H9 (cell line): ENCODE measurements around the gene GALNT9. TPM values are rescaled to one million over a fixed set of nuclear protein-coding genes. Genes with fewer than 3 reads are reported as not detected.
"Not testable (repeated sequence)": the region's sequence is repeated elsewhere in the genome, so short reads cannot be mapped to it uniquely, and the experiment has no call there.

ENCODE experiments used
- DNase-seq: peaks from one replicate; pipeline ENCODE4 v3.0.0-alpha.2; 2017
- H2AFZ ChIP-seq: one replicate; pipeline ENCODE4 v1.6.1; 2013; ENCODE audit warnings: mild to moderate bottlenecking, low read length, control low read depth, moderate library complexity
- H2AK5ac ChIP-seq: 2 replicates; pipeline ENCODE4 v1.6.1; 2013; ENCODE audit warnings: low read length, control low read depth, mixed read lengths; ENCODE audit not compliant: insufficient read length
- H2BK120ac ChIP-seq: one replicate; pipeline ENCODE4 v1.6.1; 2013; ENCODE audit warnings: low read depth, mild to moderate bottlenecking, low read length, control low read depth, inconsistent platforms; ENCODE audit not compliant: poor library complexity, severe bottlenecking
- H2BK12ac ChIP-seq: 2 replicates; pipeline ENCODE4 v1.6.1; 2013; ENCODE audit warnings: low read length, control low read depth, mixed read lengths, low read depth; ENCODE audit not compliant: insufficient read length
- H2BK15ac ChIP-seq: 2 replicates; pipeline ENCODE4 v1.6.1; 2013; ENCODE audit warnings: low read depth, low read length, control low read depth
- H2BK20ac ChIP-seq: one replicate; pipeline ENCODE4 v1.6.1; 2013; ENCODE audit warnings: low read depth, mild to moderate bottlenecking, low read length, control low read depth, inconsistent platforms; ENCODE audit not compliant: poor library complexity, severe bottlenecking
- H2BK5ac ChIP-seq: 2 replicates; pipeline ENCODE4 v1.6.1; 2013; ENCODE audit warnings: low read length, control low read depth, mixed read lengths; ENCODE audit not compliant: insufficient read length
- H3K14ac ChIP-seq: 2 replicates; pipeline ENCODE4 v1.6.1; 2013; ENCODE audit warnings: low read length, control low read depth; ENCODE audit not compliant: insufficient read depth
- H3K18ac ChIP-seq: 2 replicates; pipeline ENCODE4 v1.6.1; 2013; ENCODE audit warnings: low read depth, mild to moderate bottlenecking, mixed read lengths, low read length, control low read depth; ENCODE audit not compliant: insufficient read length
- H3K23ac ChIP-seq: 2 replicates; pipeline ENCODE4 v1.6.1; 2013; ENCODE audit warnings: low read length, control low read depth, mixed read lengths, low read depth; ENCODE audit not compliant: insufficient read length
- H3K23me2 ChIP-seq: 2 replicates; pipeline ENCODE4 v1.6.1; 2013; ENCODE audit warnings: low read depth, mild to moderate bottlenecking, mixed read lengths, low read length, control low read depth; ENCODE audit not compliant: insufficient read length, poor library complexity, severe bottlenecking
- H3K27ac ChIP-seq: 2 replicates; pipeline ENCODE4 v1.5.1; 2013; ENCODE audit warnings: low read length, control low read depth, mixed read lengths, low read depth; ENCODE audit not compliant: insufficient read length
- H3K27me3 ChIP-seq: 2 replicates; pipeline ENCODE4 v1.6.1; 2013; ENCODE audit warnings: low read length, control low read depth, inconsistent platforms; ENCODE audit not compliant: insufficient read depth
- H3K4ac ChIP-seq: 2 replicates; pipeline ENCODE4 v1.6.1; 2013; ENCODE audit warnings: low read depth, mild to moderate bottlenecking, control low read depth, inconsistent platforms, low read length, moderate library complexity
- H3K4me1 ChIP-seq: 2 replicates; pipeline ENCODE4 v1.6.1; 2013; ENCODE audit warnings: low read length, control low read depth, inconsistent platforms; ENCODE audit not compliant: insufficient read depth
- H3K4me2 ChIP-seq: 2 replicates; pipeline ENCODE4 v1.6.1; 2013; ENCODE audit warnings: low read length, control low read depth, mixed read lengths; ENCODE audit not compliant: insufficient read length, insufficient read depth
- H3K56ac ChIP-seq: 2 replicates; pipeline ENCODE4 v1.6.1; 2013; ENCODE audit warnings: low read depth, mild to moderate bottlenecking, mixed read lengths, low read length, control low read depth; ENCODE audit not compliant: insufficient read length
- H3K79me1 ChIP-seq: 2 replicates; pipeline ENCODE4 v1.6.1; 2013; ENCODE audit warnings: low read depth, mild to moderate bottlenecking, moderate library complexity, low read length, control low read depth, inconsistent platforms; ENCODE audit not compliant: insufficient read depth, poor library complexity, severe bottlenecking
- H3K79me2 ChIP-seq: 2 replicates; pipeline ENCODE4 v1.6.1; 2013; ENCODE audit warnings: low read length, control low read depth, inconsistent platforms; ENCODE audit not compliant: insufficient read depth
- H3K9ac ChIP-seq: 2 replicates; pipeline ENCODE4 v1.6.1; 2013; ENCODE audit warnings: low read length, control low read depth, mixed read lengths; ENCODE audit not compliant: insufficient read length; ENCODE audit errors: extremely low read depth
- H3K9me3 ChIP-seq: one replicate; pipeline ENCODE4 v1.6.1; 2013; ENCODE audit warnings: low read depth, low read length, inconsistent platforms; ENCODE audit not compliant: control insufficient read depth
- H3T11ph ChIP-seq: one replicate; pipeline ENCODE4 v1.6.1; 2013; ENCODE audit warnings: mild to moderate bottlenecking, low read length, control low read depth, inconsistent platforms
- H4K20me1 ChIP-seq: one replicate; pipeline ENCODE4 v1.6.1; 2013; ENCODE audit not compliant: control insufficient read depth, insufficient read length, insufficient read depth
- H4K5ac ChIP-seq: 2 replicates; pipeline ENCODE4 v1.6.1; 2013; ENCODE audit warnings: low read depth, mild to moderate bottlenecking, mixed read lengths, low read length, control low read depth; ENCODE audit not compliant: insufficient read length
- H4K8ac ChIP-seq: replicated peaks from 2 replicates; pipeline ENCODE4 v1.6.1; 2013; ENCODE audit warnings: low read length, control low read depth, mixed read lengths, low read depth; ENCODE audit not compliant: insufficient read length
- H4K91ac ChIP-seq: 2 replicates; pipeline ENCODE4 v1.6.1; 2013; ENCODE audit warnings: low read depth, mild to moderate bottlenecking, moderate library complexity, mixed read lengths, low read length, control low read depth; ENCODE audit not compliant: insufficient read length
- H3K27ac Mint-ChIP-seq, 3 experiments: 2 replicates in 2 of 3; 3 replicates in 1 of 3; pipeline ENCODE4 v1.8.0; 2020 to 2021; ENCODE audit warnings: mixed read lengths in 3 of 3, mild to moderate bottlenecking in 1 of 3, moderate library complexity in 1 of 3
- H3K27me3 Mint-ChIP-seq: 2 replicates; pipeline ENCODE4 v1.8.0; 2021; ENCODE audit warnings: low read depth, mild to moderate bottlenecking, moderate library complexity, mixed read lengths
- H3K36me3 Mint-ChIP-seq, 3 experiments: 2 replicates in 2 of 3; 3 replicates in 1 of 3; pipeline ENCODE4 v1.8.0; 2020 to 2021; ENCODE audit warnings: low read depth in 3 of 3, mixed read lengths in 3 of 3; ENCODE audit not compliant: insufficient read depth in 1 of 3
- H3K4me1 Mint-ChIP-seq, 2 experiments: 2 replicates each; pipeline ENCODE4 v1.8.0; 2020; ENCODE audit warnings: mixed read lengths in 2 of 2
- H3K4me3 Mint-ChIP-seq, 2 experiments: 2 replicates in 1 of 2; 3 replicates in 1 of 2; pipeline ENCODE4 v1.8.0; 2020 to 2021; ENCODE audit warnings: mild to moderate bottlenecking in 2 of 2, mixed read lengths in 2 of 2, moderate library complexity in 1 of 2
- H3K9me3 Mint-ChIP-seq, 2 experiments: 2 replicates in 1 of 2; 3 replicates in 1 of 2; pipeline ENCODE4 v1.8.0; 2020; ENCODE audit warnings: mild to moderate bottlenecking in 2 of 2, mixed read lengths in 2 of 2, moderate library complexity in 1 of 2
- WGBS: extraction: QIAGEN DNeasy Blood & Tissue Kit; methylation state at CpG from one replicate; pipeline ENCODE4 v1.1.7; 2013; ENCODE audit warnings: missing lambda C conversion rate, low lambda C conversion rate, mixed read lengths; ENCODE audit not compliant: insufficient read length; ENCODE audit errors: extremely low coverage; 5-methylcytosine and 5-hydroxymethylcytosine counted together
- total RNA-seq: library from RNA; stranded (reverse); gene quantifications from 2 replicates; pipeline ENCODE4 v1.2.1, GENCODE V29; 2021
- TF ChIP-seq, protein P1 (sequence below): fragments of 200-600 bp; sonication (generic); conservative IDR thresholded peaks from 3 replicates; pipeline ENCODE4 v1.8.0; 2021; ENCODE audit warnings: antibody characterized with exemption, mild to moderate bottlenecking

GALNT9 gene
- total RNA-seq, 1 experiment from 2014 or later: 0.35 TPM

DNA sequence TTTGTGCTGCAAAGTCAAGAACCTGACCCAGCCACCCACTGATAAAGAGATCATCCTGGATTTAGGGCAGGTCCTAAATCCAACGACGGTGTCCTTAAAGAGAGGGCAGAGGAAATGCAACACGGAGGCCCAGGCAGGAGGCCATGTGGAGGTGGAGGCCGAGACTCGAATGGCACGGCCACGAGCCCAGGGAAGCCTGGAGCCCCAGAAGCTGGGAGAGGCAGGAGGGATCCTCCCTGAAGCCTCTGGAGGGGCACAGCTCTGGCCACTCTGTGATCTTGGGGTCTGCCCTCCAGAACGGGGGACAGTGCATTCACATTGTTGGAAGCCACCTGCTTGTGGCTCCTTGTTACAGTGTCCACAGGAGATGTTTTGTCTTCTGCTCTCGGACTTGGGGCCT, 63.0 kb downstream of the GALNT9 start:
- no peaks in the 10 kb centered on the region; the same call in 1 of the 2 replicates for H3K27me3 ChIP-seq
- H3K4me1 ChIP-seq: no peaks in the 10 kb centered on the region
- H3K23ac ChIP-seq: no peak overlapping the region
- no peak overlapping the region for H2BK20ac ChIP-seq
- no peak overlapping the region; the same call in 1 of the 2 replicates for H3K14ac ChIP-seq
- H2AK5ac ChIP-seq: no peak overlapping the region
- H3K27ac Mint-ChIP-seq: no peak overlapping the region; a peak in 1 of 7 replicates
- DNase-seq: no peak
- no peak overlapping the region for H3K56ac ChIP-seq
- H3K4me3 Mint-ChIP-seq: no peak overlapping the region
- no peak overlapping the region for H2AFZ ChIP-seq
- TF ChIP-seq, protein P1, sequence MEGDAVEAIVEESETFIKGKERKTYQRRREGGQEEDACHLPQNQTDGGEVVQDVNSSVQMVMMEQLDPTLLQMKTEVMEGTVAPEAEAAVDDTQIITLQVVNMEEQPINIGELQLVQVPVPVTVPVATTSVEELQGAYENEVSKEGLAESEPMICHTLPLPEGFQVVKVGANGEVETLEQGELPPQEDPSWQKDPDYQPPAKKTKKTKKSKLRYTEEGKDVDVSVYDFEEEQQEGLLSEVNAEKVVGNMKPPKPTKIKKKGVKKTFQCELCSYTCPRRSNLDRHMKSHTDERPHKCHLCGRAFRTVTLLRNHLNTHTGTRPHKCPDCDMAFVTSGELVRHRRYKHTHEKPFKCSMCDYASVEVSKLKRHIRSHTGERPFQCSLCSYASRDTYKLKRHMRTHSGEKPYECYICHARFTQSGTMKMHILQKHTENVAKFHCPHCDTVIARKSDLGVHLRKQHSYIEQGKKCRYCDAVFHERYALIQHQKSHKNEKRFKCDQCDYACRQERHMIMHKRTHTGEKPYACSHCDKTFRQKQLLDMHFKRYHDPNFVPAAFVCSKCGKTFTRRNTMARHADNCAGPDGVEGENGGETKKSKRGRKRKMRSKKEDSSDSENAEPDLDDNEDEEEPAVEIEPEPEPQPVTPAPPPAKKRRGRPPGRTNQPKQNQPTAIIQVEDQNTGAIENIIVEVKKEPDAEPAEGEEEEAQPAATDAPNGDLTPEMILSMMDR: no peak
- H4K8ac ChIP-seq: no peak overlapping the region
- no peaks in the 10 kb centered on the region for H3K79me2 ChIP-seq
- no peaks in the 10 kb centered on the region for H3K79me1 ChIP-seq
- no peak overlapping the region for H3K9ac ChIP-seq
- no peaks in the 10 kb centered on the region for H3K23me2 ChIP-seq
- no peak overlapping the region for H3K18ac ChIP-seq
- H3K4me2 ChIP-seq: no peak overlapping the region
- no peaks in the 10 kb centered on the region for H3K36me3 Mint-ChIP-seq
- H4K91ac ChIP-seq: no peak overlapping the region
- H3K4me1 Mint-ChIP-seq: no peaks in the 10 kb centered on the region
- no peak overlapping the region for H3K4ac ChIP-seq
- H2BK5ac ChIP-seq: no peak overlapping the region
- no peaks in the 10 kb centered on the region for H3K9me3 Mint-ChIP-seq
- H2BK15ac ChIP-seq: no peak overlapping the region
- peaks cover 27% of the 10 kb centered on the region for H3K27me3 Mint-ChIP-seq
- H2BK12ac ChIP-seq: no peak overlapping the region
- no peaks in the 10 kb centered on the region for H3K9me3 ChIP-seq
- H4K20me1 ChIP-seq: peaks cover 5% of the 10 kb centered on the region
- no peak overlapping the region for H3K27ac ChIP-seq
- no peak overlapping the region for H3T11ph ChIP-seq
- no peak overlapping the region for H2BK120ac ChIP-seq
- WGBS: no CpG with 5 or more reads among the region's 9 CpGs
- H4K5ac ChIP-seq: no peak overlapping the region

DNA sequence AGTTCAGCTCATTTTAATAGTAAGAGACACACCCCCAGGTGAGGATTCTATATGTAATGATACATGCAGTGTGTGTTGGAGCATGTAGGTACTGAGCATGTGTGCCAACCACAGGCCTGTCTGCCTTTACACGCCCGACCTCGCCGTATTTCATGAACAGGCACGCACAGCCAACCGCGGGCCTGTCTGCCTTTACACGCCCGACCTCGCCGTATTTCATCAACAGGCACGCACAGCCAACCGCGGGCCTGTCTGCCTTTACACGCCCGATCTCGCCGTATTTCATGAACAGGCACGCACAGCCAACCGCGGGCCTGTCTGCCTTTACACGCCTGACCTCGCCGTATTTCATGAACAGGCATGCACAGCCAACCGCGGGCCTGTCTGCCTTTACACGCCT, 63.6 kb downstream of the GALNT9 start:
- not testable (repeated sequence) for H3K79me1 ChIP-seq, H3K36me3 Mint-ChIP-seq, H2BK15ac ChIP-seq, H3K23ac ChIP-seq, H2BK120ac ChIP-seq, H4K91ac ChIP-seq, H3K79me2 ChIP-seq, H2BK5ac ChIP-seq, H3K9ac ChIP-seq, H3K27ac Mint-ChIP-seq, H3K9me3 Mint-ChIP-seq, H3K27me3 ChIP-seq, H2AK5ac ChIP-seq, H3K14ac ChIP-seq, H3T11ph ChIP-seq, H4K8ac ChIP-seq, H3K27ac ChIP-seq, H3K4ac ChIP-seq, H3K18ac ChIP-seq, H2BK20ac ChIP-seq, H2BK12ac ChIP-seq, H3K4me3 Mint-ChIP-seq, H4K20me1 ChIP-seq, H3K4me2 ChIP-seq, H2AFZ ChIP-seq, H3K4me1 ChIP-seq, H3K4me1 Mint-ChIP-seq, H4K5ac ChIP-seq, H3K9me3 ChIP-seq, H3K23me2 ChIP-seq, H3K56ac ChIP-seq, DNase-seq
- peaks cover 27% of the 10 kb centered on the region for H3K27me3 Mint-ChIP-seq
- no CpG with 5 or more reads among the region's 27 CpGs for WGBS
